Measurements from ENCODE around the gene KRT85. TPM values are rescaled to one million over a fixed set of nuclear protein-coding genes. Genes with fewer than 3 reads are reported as not detected.

KRT85 gene
- total and polyA plus RNA-seq, 2 donors from 2014 or later = 0.58 TPM; not detected in 1

- FAIRE-seq (no peak), DNase-seq (peak in 2 of 5 donors; percentile 7 to 16)
- no peak overlapping the region for H3K4me3 ChIP-seq (ENCODE audit: low read length in 3 of 3)
- no peak overlapping the region for H3K9ac ChIP-seq (ENCODE audit: low read length in 3 of 3)
- H3K36me3 ChIP-seq (ENCODE audit: control insufficient read depth in 2 of 3, insufficient read depth in 3 of 3, low read length in 3 of 3) = no peaks in the 10 kb centered on the region
- no peaks in the 10 kb centered on the region for H3K4me1 ChIP-seq (ENCODE audit: control insufficient read depth in 2 of 3, insufficient read depth in 2 of 3, low read depth in 1 of 3, low read length in 3 of 3)
- no peak overlapping the region for H3K27ac ChIP-seq (ENCODE audit: low read depth in 2 of 2, low read length in 2 of 2)
- no peak for TF ChIP-seq CTCF (IDR thresholded peaks at IDR 0.05; ENCODE audit: borderline replicate concordance, extremely low read depth, insufficient read depth)
- no peaks in the 10 kb centered on the region for H3K27me3 ChIP-seq (ENCODE audit: control insufficient read depth, insufficient read depth, low read length)
- no peaks in the 10 kb centered on the region for H3K9me3 ChIP-seq (ENCODE audit: control insufficient read depth in 2 of 3, insufficient read depth in 1 of 3, low read length in 3 of 3)
- intact Hi-C loops (cut with DNase I) = no loop called here
These were observed 48.9 kb downstream of the KRT85 start for GRCh38 chr12:52318241-52318990.

DNA sequence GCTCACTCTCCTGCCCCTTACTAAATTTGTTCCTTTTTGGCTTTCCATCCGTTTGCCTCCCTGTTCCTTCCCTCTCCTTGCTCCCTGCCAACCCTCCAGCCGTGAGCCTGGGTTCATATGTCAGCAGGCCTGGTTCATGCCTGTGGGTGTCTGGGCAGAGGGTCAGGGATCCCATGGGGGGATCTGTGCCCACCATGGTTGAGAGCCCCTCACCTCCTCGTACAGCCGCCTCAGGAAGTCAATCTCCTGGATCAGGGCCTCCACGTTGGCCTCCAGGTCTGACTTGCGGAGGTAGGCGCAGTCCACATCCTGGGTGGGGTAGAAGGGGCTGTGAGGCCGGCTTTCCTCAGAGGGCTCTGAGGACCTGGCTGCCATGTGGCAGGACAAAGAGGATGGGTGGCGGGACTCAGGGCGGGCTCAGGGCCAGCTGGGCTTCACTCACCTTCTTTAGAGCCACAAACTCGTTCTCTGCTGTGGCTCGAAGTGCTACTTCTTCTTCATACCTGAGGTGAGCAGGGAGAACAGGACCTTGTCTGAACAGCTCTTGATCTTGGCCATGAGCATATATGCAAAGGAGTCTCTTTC, 49.7 kb downstream of the KRT85 start:
- intact Hi-C loops (cut with DNase I) = no loop called here
- Histone ChIP-seq H3K27me3 (ENCODE audit: control insufficient read depth, insufficient read depth, low read length) (no peaks in the 10 kb centered on the region), H3K9ac (ENCODE audit: low read length in 3 of 3) (no peak overlapping the region), H3K4me3 (ENCODE audit: low read length in 3 of 3) (no peak overlapping the region), H3K9me3 (ENCODE audit: control insufficient read depth in 2 of 3, insufficient read depth in 1 of 3, low read length in 3 of 3) (no peaks in the 10 kb centered on the region), H3K36me3 (ENCODE audit: control insufficient read depth in 2 of 3, insufficient read depth in 3 of 3, low read length in 3 of 3) (no peaks in the 10 kb centered on the region), H3K27ac (ENCODE audit: low read depth in 2 of 2, low read length in 2 of 2) (no peak overlapping the region), H3K4me1 (ENCODE audit: control insufficient read depth in 2 of 3, insufficient read depth in 2 of 3, low read depth in 1 of 3, low read length in 3 of 3) (no peaks in the 10 kb centered on the region)
- FAIRE-seq (no peak), DNase-seq (peak in 1 of 5 donors; percentile 25)
- no peak for TF ChIP-seq CTCF (IDR thresholded peaks at IDR 0.05; ENCODE audit: borderline replicate concordance, extremely low read depth, insufficient read depth)

DNA sequence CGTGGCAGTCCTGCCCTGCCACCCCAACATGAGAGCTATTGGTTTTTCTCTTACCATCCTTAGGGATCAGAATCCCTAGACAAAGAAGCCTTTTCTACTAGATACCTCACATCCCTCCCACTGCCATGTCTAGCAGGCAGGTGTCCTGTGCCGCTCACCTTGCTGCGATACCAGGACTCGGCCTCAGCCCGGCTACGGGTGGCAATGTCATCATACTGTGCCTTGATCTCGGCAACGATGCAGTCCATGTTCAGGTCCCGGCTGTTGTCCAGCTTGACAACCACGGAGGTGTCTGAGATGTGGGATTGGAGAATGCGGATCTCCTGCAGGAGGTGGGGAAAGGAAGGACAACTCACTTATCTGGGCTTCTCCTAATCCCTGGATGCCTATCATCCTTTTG, 50.6 kb downstream of the KRT85 start:
- DNase-seq (peak in 1 of 5 donors; percentile 9), FAIRE-seq (no peak)
- no peaks in the 10 kb centered on the region for H3K9me3 ChIP-seq (ENCODE audit: control insufficient read depth in 2 of 3, insufficient read depth in 1 of 3, low read length in 3 of 3)
- no peak overlapping the region for H3K4me3 ChIP-seq (ENCODE audit: low read length in 3 of 3)
- no peaks in the 10 kb centered on the region for H3K4me1 ChIP-seq (ENCODE audit: control insufficient read depth in 2 of 3, insufficient read depth in 2 of 3, low read depth in 1 of 3, low read length in 3 of 3)
- no peak for TF ChIP-seq CTCF (IDR thresholded peaks at IDR 0.05; ENCODE audit: borderline replicate concordance, extremely low read depth, insufficient read depth)
- H3K36me3 ChIP-seq (ENCODE audit: control insufficient read depth in 2 of 3, insufficient read depth in 3 of 3, low read length in 3 of 3) = no peaks in the 10 kb centered on the region
- intact Hi-C loops (cut with DNase I) = no loop called here
- H3K9ac ChIP-seq (ENCODE audit: low read length in 3 of 3) = no peak overlapping the region
- no peak overlapping the region for H3K27ac ChIP-seq (ENCODE audit: low read depth in 2 of 2, low read length in 2 of 2)
- H3K27me3 ChIP-seq (ENCODE audit: control insufficient read depth, insufficient read depth, low read length) = no peaks in the 10 kb centered on the region

Measured in kidney (tissue), 14 donors.